Anterior cingulate cortex (tissue), 58 donors: ENCODE results near the gene SPATA17.

Source experiments
- DNase-seq, 58 donors: peaks; one replicate each; lab custom pipeline; 2025; lab: John Stamatoyannopoulos, UW

The SPATA17 gene

GRCh38 chr1:217839161-217839560, 208.0 kb downstream of the SPATA17 start:
- no peak for DNase-seq

GRCh38 chr1:217846733-217847132, 215.6 kb downstream of the SPATA17 start:
- no peak for DNase-seq

DNA sequence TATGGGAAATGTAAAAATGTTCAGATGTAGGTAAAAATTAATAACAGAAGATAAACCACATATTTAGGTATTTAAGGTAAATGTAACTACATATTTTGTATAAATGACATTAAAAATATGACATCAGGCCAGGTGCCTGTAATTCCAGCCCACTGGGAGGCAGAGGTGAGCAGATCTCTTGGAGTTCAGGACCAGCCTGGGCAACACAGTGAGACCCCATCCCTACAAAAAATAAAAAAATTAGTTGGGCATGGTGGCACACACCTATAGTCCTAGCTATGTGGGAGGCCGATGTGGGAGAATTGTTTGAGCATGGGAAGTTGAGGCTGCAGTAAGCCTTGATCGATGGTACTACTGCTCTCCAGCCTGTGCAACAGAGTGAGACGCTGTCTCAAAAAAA, 216.5 kb downstream of the SPATA17 start:
- no peak for DNase-seq

DNA sequence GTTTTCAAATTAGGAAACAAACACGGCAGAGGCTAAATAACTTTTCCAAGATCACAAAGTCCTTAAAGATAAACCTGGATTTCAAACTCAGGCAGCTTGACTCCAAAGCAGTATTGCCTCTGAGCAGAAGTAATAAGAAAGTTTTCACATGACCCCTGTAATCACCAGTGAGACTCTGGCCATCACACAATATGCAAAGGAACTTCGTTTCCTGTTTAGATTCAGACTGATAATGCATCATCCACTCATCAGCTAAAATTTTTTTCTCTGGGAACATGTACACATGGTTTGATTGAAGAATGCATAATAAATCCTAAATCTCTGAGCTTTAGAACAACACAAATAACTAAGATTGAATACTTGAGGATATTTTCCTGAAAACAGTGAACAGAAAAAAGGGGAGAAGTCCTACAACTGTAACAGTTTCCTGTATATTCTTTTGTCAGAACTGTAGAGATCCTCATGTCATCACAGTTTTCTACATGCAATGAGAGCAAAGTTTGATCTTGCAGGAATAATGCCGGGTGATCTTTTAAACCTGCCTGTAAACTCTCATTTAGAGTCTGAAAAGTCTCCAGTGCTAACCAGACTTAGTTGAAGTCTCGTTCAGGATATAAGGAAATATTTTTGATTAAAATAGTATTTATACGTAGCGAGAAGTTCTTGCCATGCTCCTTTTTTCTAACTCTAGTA, 225.3 kb downstream of the SPATA17 start:
- no peak for DNase-seq

DNA sequence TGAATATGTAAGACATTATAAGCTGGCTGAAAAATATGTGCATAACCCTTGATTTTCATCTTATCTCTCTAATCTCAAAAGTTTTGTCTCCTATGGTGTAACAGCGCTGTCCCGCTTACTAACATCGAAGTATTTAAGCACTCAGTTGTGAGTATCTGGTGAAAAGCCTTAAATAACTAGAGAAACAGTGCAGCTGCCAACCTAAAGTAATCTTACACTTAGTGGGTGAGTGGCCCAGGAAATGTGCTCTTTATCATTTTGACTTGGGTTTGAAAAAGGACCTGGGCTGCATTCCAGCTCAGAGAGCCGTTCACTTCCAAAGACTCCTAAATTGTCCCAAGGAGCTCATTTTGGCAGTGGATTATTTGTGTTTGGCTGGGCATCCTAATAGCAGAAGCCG, 225.9 kb downstream of the SPATA17 start:
- peak in 22 of 58 donors; percentile 2 to 62 (median 10) for DNase-seq

DNA sequence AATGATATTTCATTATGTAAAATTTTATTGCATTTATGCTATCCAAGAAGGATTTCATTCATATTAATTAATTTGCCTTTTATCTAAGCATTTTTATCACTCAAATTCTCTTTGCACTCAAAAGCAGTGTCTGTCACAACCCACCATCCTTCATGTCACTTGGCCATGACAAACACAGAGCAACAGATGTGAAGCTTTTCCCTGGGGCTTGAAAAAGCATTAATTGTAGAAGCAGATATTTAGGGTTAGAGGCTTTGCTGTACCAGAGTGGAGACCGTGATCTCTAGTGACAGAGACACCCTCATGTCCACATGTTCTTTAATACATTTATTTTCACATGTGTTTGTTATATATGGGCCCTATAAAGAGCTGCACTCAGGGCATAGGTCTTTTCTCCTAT, 230.5 kb downstream of the SPATA17 start:
- DNase-seq: no peak

DNA sequence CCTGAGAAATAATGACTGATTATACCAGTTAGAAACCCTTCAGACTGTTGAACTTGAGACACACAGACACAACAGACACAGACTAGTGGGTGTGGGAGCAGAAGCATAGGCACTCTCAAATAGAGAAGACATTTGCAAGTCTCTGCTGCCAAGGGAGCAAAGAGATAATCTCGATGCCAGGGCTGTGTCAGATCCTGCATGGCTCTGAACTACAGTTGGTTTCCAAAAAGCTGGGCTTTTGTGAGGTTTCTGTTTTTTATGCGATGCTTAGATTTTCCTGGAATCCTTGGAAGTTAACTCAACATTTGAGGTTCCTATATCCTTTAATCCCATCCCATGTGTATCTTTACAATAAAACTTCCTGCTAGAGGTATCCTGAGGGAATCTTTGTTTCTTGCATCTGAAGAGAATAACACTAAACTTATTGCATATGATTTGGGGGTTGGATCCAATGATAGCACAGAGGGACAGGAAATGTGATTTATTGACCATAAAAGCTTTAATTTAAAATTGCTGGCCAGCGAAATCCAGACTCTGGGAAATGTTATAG, 236.4 kb downstream of the SPATA17 start:
- no peak for DNase-seq

DNA sequence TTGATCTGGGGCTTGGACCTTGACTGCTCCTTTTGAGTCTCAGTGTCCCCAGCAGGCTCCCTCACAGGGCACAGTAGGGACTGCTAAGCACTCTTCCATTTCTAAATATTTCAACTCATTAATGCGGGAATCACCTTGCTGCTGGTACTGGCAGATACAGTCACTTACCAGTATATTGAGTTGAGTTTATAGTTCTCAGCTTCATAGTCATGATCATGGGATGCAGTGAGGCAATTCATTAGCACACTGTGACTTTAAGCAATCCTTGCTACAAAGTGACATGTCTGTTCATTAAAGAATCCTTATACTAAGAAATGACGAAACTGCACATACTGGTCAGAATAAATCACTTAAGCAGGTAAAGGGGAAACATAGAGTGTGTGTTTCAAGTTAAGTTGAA, 240.8 kb downstream of the SPATA17 start:
- no peak for DNase-seq

GRCh38 chr1:217875229-217875628, 244.1 kb downstream of the SPATA17 start:
- DNase-seq: no peak

GRCh38 chr1:217876401-217876800, 245.3 kb downstream of the SPATA17 start:
- DNase-seq: no peak

GRCh38 chr1:217876896-217877295, 245.8 kb downstream of the SPATA17 start:
- no peak for DNase-seq

GRCh38 chr1:217881131-217881543, 250.0 kb downstream of the SPATA17 start:
- no peak for DNase-seq

DNA sequence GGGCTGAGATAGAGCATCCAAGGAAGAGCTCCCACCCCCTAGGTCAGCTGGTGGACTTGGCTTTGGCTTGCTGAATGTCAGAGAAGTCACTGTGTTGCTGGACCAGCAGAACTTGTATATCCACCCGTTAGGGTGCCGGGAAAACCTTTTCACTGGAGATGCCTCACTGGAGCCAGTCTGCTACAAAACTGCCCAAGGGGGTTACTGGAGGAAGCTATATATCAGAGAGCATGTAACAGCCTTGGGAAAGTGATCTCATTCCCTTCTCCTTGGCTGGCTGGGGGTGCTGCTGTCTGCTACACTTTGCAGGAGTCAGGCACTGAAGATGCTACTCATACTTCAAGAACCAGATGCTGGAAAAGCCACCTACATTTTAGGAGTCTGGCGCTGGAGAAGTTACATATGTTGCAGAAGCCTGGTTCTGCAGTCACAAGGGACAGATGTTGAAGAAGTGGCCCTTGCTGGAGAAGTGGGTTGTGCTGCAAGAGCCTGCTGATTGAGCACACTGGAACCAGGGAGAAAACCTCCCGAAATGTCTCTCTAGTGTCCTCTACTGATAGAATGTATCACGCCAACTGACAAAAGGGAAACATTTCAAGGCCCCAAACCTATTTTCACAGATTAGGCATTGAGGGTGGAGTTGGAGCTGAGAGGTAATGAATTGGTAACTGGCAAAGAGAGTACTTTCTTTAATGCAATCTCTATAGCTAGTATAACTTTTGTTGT, 250.6 kb downstream of the SPATA17 start:
- no peak for DNase-seq

GRCh38 chr1:217885181-217885580, 254.0 kb downstream of the SPATA17 start:
- no peak for DNase-seq

DNA sequence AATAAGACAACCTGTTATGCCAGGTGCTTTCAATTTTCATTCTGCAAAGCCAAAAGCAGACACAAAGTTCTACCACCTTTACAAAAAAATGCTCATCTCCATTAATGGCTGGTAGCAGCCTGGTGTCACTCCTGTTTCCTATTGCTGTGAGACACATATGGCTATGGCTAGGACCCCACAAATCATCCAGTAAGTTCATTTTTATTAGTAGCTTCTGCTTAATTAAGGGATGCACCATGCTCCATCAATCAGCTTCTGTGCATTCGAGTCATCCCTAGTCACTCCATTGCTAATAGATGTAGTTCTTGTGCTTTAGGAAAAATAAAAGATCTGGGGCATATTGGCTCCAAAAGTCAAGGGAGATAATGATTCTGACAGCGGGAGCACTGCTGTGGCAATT, 257.2 kb downstream of the SPATA17 start:
- DNase-seq: no peak

DNA sequence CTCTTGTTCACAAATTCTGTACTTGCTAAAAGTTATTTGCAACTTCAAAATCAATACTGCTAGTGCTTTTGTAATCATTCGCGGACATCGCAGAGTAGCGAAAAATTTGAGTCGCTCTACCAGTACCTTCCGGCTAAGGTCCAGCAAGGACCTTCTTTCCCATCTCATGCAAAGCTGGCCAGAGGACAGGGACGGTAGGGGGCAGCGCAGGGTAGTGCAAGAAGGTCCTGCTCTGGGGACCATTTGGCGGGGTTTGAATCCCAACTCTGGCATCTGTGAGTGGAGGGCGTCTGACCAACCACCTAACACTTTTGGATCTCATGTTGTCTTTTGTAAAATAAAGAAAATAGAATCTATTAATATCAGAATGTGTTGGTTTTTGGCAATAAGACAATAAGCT, 258.3 kb downstream of the SPATA17 start:
- no peak for DNase-seq

DNA sequence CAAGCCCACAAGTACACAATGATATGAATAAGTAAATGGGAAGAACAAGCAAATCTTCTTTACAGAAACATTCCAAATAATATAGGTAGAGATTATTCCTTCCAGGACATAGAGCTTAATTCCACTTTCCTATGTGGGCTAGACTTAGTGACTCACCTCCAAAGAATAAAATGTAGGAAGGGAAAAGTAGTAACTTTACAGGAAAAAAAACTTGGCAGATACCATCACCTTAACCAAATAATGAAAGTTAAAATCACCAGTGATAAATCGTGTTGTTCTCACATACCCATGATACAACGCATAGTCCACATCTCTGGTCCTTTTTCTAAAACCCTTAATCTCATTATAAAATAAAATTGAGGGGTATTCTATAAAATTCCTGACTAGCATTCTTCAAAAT, 260.8 kb downstream of the SPATA17 start:
- DNase-seq: no peak

DNA sequence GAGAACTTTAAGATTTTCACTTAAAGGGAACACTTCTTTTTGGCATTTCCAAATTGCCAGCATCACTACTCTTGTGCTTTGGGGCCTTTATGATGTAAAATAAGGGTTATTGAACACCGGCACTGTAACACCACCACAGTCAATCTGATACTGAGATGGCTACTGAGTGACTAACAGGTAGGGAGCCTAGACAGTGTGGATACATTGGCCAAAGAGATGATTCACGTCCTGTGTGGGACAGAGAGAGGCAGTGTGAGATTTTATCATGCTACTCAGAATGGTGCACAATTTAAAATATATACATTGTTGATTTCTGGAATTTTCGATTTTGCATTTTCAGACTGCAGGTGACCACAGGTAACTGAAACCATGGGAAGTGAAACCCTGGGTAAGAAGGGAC, 261.6 kb downstream of the SPATA17 start:
- no peak for DNase-seq

DNA sequence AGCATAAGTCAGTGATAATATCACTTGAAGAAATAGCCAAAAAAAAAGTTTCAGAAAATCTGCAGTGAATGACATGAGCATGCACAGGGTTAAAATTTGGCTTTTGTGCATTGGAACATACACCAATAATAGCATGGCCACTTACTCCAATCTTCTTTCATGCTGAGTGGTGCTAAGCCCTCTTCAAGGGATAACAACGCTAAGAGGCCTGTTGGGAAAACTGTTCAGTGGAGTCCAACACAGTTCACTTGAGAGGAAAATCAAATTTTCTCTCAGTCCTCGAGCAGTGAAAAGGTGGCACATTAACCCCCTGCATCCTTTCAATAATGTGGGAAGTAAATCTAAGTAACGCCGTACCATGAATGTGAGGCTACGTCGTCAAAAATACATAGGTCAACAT, 264.7 kb downstream of the SPATA17 start:
- DNase-seq: no peak

DNA sequence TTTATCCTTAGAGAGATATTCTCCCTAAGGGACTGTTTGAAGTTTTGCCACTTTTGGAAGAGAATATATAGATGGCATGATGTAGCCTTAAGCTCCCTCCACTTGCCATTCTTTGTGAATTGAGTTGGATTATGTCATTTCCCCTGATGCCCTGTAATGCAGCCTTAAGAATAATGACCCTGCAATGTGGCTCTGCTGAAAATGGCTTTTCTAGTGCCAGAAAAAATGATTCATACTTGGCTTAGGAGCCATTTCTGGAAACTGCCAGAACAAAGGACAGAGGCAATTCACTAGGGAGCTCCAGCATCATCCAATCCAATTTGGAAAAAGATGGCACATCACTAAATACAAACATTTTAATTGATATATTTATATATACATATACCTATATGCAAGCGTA, 265.3 kb downstream of the SPATA17 start:
- no peak for DNase-seq

- no peak for DNase-seq
These were observed 266.0 kb downstream of the SPATA17 start for GRCh38 chr1:217897100-217897499.

- DNase-seq: no peak
These were observed 268.5 kb downstream of the SPATA17 start for GRCh38 chr1:217899614-217900013.
